Coronary artery (tissue), 2 donors: ENCODE data around the gene C12orf43.
"Not testable (repeated sequence)": the region's sequence is repeated elsewhere in the genome, so short reads cannot be mapped to it uniquely, and the experiment has no call there.

Experiments used
- DNase-seq: peaks from one replicate; pipeline ENCODE4 v3.0.0-alpha.2; 2017; ENCODE audit warnings: low spot score
- H3K27ac ChIP-seq, 2 donors: fragments of 200-600 bp; sonication (generic); one replicate each; pipeline ENCODE4 v1.5.1; 2016 to 2019
- H3K4me3 ChIP-seq: fragments of 200-600 bp; sonication (generic); 2 replicates; pipeline ENCODE4 v1.5.1; 2016; ENCODE audit warnings: mild to moderate bottlenecking, moderate library complexity
- TF ChIP-seq, protein P1 (sequence below): fragments of 200-600 bp; sonication (generic); IDR thresholded peaks from one replicate; pipeline ENCODE4 v1.5.1; 2019; ENCODE audit warnings: antibody characterized with exemption

The C12orf43 gene, protein sequence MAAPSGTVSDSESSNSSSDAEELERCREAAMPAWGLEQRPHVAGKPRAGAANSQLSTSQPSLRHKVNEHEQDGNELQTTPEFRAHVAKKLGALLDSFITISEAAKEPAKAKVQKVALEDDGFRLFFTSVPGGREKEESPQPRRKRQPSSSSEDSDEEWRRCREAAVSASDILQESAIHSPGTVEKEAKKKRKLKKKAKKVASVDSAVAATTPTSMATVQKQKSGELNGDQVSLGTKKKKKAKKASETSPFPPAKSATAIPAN

GRCh38 chr12:121015825-121016766, at the start of gene C12orf43:
Gene C12orf43, minus strand, starts transcription at chr12:121016487. Its CDS starts 13 bp downstream, at chr12:121016474.
- DNase-seq: peak; percentile 92
- TF ChIP-seq, protein P1, sequence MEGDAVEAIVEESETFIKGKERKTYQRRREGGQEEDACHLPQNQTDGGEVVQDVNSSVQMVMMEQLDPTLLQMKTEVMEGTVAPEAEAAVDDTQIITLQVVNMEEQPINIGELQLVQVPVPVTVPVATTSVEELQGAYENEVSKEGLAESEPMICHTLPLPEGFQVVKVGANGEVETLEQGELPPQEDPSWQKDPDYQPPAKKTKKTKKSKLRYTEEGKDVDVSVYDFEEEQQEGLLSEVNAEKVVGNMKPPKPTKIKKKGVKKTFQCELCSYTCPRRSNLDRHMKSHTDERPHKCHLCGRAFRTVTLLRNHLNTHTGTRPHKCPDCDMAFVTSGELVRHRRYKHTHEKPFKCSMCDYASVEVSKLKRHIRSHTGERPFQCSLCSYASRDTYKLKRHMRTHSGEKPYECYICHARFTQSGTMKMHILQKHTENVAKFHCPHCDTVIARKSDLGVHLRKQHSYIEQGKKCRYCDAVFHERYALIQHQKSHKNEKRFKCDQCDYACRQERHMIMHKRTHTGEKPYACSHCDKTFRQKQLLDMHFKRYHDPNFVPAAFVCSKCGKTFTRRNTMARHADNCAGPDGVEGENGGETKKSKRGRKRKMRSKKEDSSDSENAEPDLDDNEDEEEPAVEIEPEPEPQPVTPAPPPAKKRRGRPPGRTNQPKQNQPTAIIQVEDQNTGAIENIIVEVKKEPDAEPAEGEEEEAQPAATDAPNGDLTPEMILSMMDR: no peak
- peak within 1 kb of the TSS; percentile 22 to 79 for H3K27ac ChIP-seq
- peak within 1 kb of the TSS; percentile 85 for H3K4me3 ChIP-seq

GRCh38 chr12:121065345-121065744, 49.1 kb upstream of the C12orf43 start:
- Histone ChIP-seq H3K4me3 (no peak overlapping the region), H3K27ac (no peak overlapping the region)
- no peak for DNase-seq
- TF ChIP-seq, protein P1: no peak

DNA sequence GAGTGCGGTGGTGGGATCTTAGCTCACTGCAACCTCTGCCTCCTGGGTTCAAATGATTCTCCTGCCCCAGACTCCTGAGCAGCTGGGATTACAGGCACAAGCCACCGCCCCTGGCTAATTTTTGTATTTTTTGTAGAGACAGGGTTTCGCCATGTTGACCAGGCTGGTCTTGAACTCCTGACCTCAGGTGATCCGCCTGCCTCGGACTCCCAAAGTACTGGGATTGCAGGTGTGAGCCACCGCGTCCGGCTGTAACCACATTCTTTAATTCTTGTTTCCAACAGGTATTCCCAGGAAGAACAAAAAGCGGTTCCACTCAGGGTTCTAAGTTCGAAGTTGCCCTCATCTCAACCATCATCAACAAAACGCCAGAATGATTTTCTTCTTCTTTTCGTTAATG, 48.3 kb upstream of the C12orf43 start:
- not testable (repeated sequence) for H3K27ac ChIP-seq, DNase-seq, H3K4me3 ChIP-seq

GRCh38 chr12:121064116-121064515, 47.8 kb upstream of the C12orf43 start:
- H3K4me3 ChIP-seq: no peak overlapping the region
- H3K27ac ChIP-seq: no peak overlapping the region
- no peak for DNase-seq
- TF ChIP-seq, protein P1: no peak

DNA sequence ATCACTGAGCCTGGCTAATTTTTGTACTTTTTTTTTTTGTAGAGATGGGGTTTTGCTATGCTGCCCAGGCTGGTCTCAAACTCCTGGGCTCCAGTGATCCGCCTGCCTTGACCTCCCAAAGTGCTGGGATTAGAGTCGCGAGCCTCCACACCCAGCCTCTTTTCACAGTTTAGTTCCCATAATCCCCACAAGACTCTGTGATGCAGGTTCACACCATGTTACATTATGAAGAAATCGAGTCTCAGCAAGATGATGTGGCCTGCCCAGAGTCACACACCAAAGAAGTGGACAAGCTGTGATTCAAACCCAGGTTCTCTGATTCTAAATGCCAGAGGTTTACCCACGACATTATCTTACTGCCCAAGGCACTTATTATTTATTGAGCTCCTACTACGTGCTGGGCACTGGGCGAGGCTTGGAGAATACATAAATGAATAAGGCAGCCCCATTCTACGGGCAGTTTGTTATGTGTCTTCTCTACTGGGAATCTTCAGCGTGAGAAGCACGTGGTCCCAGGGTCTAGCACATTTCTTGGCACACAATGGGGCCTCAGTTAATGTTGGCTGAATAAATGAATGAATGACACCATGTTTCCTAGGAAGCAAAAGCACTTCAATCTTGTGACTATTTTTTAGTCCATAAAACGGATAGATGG, 46.2 kb upstream of the C12orf43 start:
- DNase-seq: no peak
- H3K27ac ChIP-seq: no peak overlapping the region
- TF ChIP-seq, protein P1: no peak
- no peak overlapping the region for H3K4me3 ChIP-seq

GRCh38 chr12:121061831-121062230, 45.5 kb upstream of the C12orf43 start:
- no peak for DNase-seq
- no peak overlapping the region for H3K27ac ChIP-seq
- TF ChIP-seq, protein P1: no peak
- no peak overlapping the region for H3K4me3 ChIP-seq
